Body of pancreas (tissue), 4 donors: ENCODE data around the gene NOL4L.

Experiments used
- POLR2A ChIP-seq, 3 donors: fragments of 450-650 bp; IDR thresholded peaks; one replicate each; pipeline ENCODE4 v1.6.1; 2016; ENCODE audit warnings: antibody characterized with exemption in 3 of 3, mild to moderate bottlenecking in 2 of 3
- TF ChIP-seq, protein P1 (sequence below), 7 experiments: fragments of 450-650 bp in 4 of 7; fragments of 200-600 bp in 3 of 7; sonication (generic) in 3 of 7; IDR thresholded peaks; one replicate each; pipeline ENCODE4 v1.5.1; 2016 to 2019; ENCODE audit warnings: antibody characterized with exemption in 7 of 7

DNA sequence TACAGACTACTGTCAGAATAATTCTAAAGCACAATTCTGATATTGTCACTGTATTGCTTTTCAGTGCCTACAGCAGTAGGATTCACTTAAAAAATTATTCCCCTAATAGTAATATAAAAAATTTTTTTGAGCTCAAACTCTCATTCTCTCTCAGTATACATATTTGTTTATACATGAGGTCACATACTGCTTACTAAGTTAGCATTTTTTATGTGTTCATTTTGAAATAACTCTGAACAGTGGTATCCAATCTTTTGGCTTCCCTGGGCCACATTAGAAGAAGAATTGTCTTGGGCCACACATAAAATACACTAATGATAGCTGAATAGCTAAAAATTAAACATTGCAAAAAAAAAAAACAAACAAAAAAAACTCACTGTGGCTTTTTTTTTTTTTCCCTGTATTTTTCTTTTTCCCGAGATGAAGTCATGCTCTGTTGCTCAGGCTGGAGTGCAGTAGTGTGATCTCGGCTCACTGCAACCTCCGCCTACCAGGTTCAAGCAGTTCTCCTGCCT, 188.4 kb downstream of the NOL4L start:
- TF ChIP-seq, protein P1, sequence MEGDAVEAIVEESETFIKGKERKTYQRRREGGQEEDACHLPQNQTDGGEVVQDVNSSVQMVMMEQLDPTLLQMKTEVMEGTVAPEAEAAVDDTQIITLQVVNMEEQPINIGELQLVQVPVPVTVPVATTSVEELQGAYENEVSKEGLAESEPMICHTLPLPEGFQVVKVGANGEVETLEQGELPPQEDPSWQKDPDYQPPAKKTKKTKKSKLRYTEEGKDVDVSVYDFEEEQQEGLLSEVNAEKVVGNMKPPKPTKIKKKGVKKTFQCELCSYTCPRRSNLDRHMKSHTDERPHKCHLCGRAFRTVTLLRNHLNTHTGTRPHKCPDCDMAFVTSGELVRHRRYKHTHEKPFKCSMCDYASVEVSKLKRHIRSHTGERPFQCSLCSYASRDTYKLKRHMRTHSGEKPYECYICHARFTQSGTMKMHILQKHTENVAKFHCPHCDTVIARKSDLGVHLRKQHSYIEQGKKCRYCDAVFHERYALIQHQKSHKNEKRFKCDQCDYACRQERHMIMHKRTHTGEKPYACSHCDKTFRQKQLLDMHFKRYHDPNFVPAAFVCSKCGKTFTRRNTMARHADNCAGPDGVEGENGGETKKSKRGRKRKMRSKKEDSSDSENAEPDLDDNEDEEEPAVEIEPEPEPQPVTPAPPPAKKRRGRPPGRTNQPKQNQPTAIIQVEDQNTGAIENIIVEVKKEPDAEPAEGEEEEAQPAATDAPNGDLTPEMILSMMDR (IDR thresholded peaks at IDR 0.05): no peak
- no peak for TF ChIP-seq POLR2A (IDR thresholded peaks at IDR 0.05)
